Right atrium auricular region (tissue), 2 donors: ENCODE data around the gene SLCO4A1. TPM values are rescaled to one million over a fixed set of nuclear protein-coding genes. Genes with fewer than 3 reads are reported as not detected.

Experiments
- DNase-seq: peaks from one replicate; pipeline ENCODE4 v3.0.0-alpha.2; 2019; ENCODE audit warnings: low spot score
- H3K27ac ChIP-seq, 2 donors: fragments of 200-600 bp; sonication (generic); 1 replicate in 1 of 2; 2 replicates in 1 of 2; pipeline ENCODE4 v1.5.1; 2016 to 2019
- H3K27me3 ChIP-seq, 2 donors: fragments of 200-600 bp; sonication (generic); one replicate each; pipeline versions ENCODE4 v1.5.1 to v1.6.0; 2017 to 2019
- H3K36me3 ChIP-seq: fragments of 200-600 bp; sonication (generic); one replicate; pipeline ENCODE4 v1.5.1; 2016
- H3K4me1 ChIP-seq, 2 donors: fragments of 200-600 bp; sonication (generic); one replicate each; pipeline versions ENCODE4 v1.5.1 to v1.6.0; 2017 to 2019
- H3K4me3 ChIP-seq, 2 donors: fragments of 200-600 bp; sonication (generic); 1 replicate in 1 of 2; 2 replicates in 1 of 2; pipeline ENCODE4 v1.5.1; 2017 to 2019; ENCODE audit warnings: mild to moderate bottlenecking in 1 of 2, moderate library complexity in 1 of 2
- H3K9me3 ChIP-seq, 2 donors: fragments of 200-600 bp; sonication (generic); one replicate each; pipeline ENCODE4 v1.5.1; 2019
- total RNA-seq, 2 donors: library from RNA; depleted of rRNA; stranded (reverse); fragments of >200 nt; gene quantifications; one replicate each; pipeline ENCODE4 v1.1.0, GENCODE V29; 2016
- TF ChIP-seq, protein P1 (sequence below), 2 donors: fragments of 200-600 bp; sonication (generic); IDR thresholded peaks; one replicate each; pipeline ENCODE4 v1.5.1; 2019; ENCODE audit warnings: antibody characterized with exemption in 2 of 2

Gene SLCO4A1
- total RNA-seq, 2 donors from 2014 or later: 13.4 to 19.8 TPM

DNA sequence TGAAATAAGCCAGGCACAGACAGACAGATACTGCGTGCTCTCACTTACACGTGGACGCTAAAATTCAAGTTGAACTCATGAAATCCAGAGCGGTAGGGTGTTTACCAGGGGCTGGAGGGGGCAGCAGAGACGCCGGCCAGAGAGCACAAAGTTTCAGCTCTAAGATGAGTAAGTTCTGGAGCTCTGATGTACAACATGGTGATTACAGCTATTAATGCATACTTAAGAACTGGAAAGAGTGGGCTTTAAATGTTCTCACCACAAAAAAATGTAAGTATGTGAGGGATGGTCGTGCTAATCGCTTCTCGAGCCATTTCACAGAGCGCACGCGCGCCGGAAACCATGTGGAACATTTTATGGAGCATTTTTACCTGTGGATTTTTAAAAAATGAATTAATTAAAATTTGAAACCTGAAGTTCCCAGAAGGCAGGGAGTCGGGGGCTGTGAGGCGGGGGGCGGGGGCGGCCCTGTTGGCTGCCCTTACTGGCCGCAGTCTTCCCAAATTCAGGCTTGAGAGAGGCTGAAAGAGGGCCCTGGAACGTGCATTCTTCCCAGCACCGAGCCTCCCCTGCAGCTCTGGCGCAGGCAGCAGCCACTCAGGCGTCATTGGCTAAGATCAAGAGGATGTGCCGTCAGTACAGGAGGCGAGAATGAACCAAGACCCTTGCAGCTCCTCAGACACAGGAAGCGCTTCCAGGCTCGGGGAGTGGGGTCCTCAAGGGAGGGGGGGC is 8.5 kb upstream of the SLCO4A1 start:
- Histone ChIP-seq H3K27ac (no peak overlapping the region), H3K27me3 (no peaks in the 10 kb centered on the region), H3K36me3 (no peaks in the 10 kb centered on the region), H3K9me3 (no peaks in the 10 kb centered on the region), H3K4me1 (peaks cover 0 to 14% of the 10 kb centered on the region in 2 donors), H3K4me3 (no peak overlapping the region)
- DNase-seq: no peak
- TF ChIP-seq, protein P1, sequence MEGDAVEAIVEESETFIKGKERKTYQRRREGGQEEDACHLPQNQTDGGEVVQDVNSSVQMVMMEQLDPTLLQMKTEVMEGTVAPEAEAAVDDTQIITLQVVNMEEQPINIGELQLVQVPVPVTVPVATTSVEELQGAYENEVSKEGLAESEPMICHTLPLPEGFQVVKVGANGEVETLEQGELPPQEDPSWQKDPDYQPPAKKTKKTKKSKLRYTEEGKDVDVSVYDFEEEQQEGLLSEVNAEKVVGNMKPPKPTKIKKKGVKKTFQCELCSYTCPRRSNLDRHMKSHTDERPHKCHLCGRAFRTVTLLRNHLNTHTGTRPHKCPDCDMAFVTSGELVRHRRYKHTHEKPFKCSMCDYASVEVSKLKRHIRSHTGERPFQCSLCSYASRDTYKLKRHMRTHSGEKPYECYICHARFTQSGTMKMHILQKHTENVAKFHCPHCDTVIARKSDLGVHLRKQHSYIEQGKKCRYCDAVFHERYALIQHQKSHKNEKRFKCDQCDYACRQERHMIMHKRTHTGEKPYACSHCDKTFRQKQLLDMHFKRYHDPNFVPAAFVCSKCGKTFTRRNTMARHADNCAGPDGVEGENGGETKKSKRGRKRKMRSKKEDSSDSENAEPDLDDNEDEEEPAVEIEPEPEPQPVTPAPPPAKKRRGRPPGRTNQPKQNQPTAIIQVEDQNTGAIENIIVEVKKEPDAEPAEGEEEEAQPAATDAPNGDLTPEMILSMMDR (IDR thresholded peaks at IDR 0.05): no peak

GRCh38 chr20:62634330-62634967 is 7.9 kb upstream of the SLCO4A1 start:
- no peak overlapping the region for H3K4me3 ChIP-seq
- TF ChIP-seq, protein P1 (IDR thresholded peaks at IDR 0.05): no peak
- no peaks in the 10 kb centered on the region for H3K27me3 ChIP-seq
- no peak overlapping the region for H3K27ac ChIP-seq
- peaks cover 0 to 14% of the 10 kb centered on the region in 2 donors for H3K4me1 ChIP-seq
- no peak for DNase-seq
- no peaks in the 10 kb centered on the region for H3K9me3 ChIP-seq
- no peaks in the 10 kb centered on the region for H3K36me3 ChIP-seq

GRCh38 chr20:62635232-62635631 is 7.1 kb upstream of the SLCO4A1 start:
- no peaks in the 10 kb centered on the region for H3K36me3 ChIP-seq
- no peak for DNase-seq
- H3K4me3 ChIP-seq: no peak overlapping the region
- H3K27ac ChIP-seq: no peak overlapping the region
- TF ChIP-seq, protein P1 (IDR thresholded peaks at IDR 0.05): no peak
- H3K27me3 ChIP-seq: no peaks in the 10 kb centered on the region
- peaks cover 0 to 14% of the 10 kb centered on the region in 2 donors for H3K4me1 ChIP-seq
- H3K9me3 ChIP-seq: no peaks in the 10 kb centered on the region

DNA sequence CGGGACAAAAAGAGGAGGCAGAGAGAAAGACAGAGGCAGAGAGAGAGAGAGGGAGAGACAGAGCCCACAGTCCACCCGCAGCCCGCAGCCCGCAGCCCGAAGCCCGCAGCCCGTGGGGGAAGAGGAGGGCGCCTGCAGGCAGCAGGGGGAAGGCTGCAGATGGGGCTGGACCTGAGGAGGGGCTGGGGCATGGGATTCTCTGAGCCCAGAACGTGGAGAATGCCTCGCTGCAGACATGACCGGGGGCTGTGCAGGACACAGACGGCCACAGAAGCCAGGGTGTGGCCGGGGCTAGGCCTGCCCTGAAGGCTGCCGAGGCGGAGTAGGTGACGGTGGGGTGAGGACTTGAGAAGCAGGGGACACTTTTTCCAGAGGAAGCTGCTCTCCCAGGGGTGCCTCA is 6.5 kb upstream of the SLCO4A1 start:
- Histone ChIP-seq H3K27ac (no peak overlapping the region), H3K9me3 (no peaks in the 10 kb centered on the region), H3K4me1 (peaks cover 0 to 14% of the 10 kb centered on the region in 2 donors), H3K27me3 (no peaks in the 10 kb centered on the region), H3K36me3 (no peaks in the 10 kb centered on the region), H3K4me3 (no peak overlapping the region)
- TF ChIP-seq, protein P1 (IDR thresholded peaks at IDR 0.05): no peak
- DNase-seq: no peak

- peaks cover 0 to 18% of the 10 kb centered on the region in 2 donors for H3K4me1 ChIP-seq
- no peaks in the 10 kb centered on the region for H3K36me3 ChIP-seq
- H3K27ac ChIP-seq: no peak overlapping the region
- TF ChIP-seq, protein P1 (IDR thresholded peaks at IDR 0.05): no peak
- peaks cover 0 to 4% of the 10 kb centered on the region in 2 donors for H3K27me3 ChIP-seq
- H3K4me3 ChIP-seq: no peak overlapping the region
- no peak for DNase-seq
- H3K9me3 ChIP-seq: no peaks in the 10 kb centered on the region
These were observed 5.9 kb upstream of the SLCO4A1 start for GRCh38 chr20:62636446-62636845.
